T-cell (primary cell): Measurements from ENCODE around the gene GLRB. TPM values are rescaled to one million over a fixed set of nuclear protein-coding genes. Genes with fewer than 3 reads are reported as not detected.
A peak's percentile ranks its signal among the peaks of the same experiment; 100 is the strongest.

Source experiments
- ATAC-seq, 4 experiments: fragments of 200-7000 bp in 3 of 4; fragments of 150-1000 bp in 1 of 4; cut with Tn5 transposase; replicated peaks in 1 of 4; 1 replicate in 3 of 4; 2 replicates in 1 of 4; pipeline ENCODE4 v1.10.0; 2021; ENCODE audit warnings: moderate library complexity in 3 of 4, mild to moderate bottlenecking in 2 of 4, moderate number of reproducible peaks in 1 of 4
- CTCF ChIA-PET, 2 donors: fragments of 300-600 bp; sonication (Branson Sonifier 250); formaldehyde crosslinking; loops; one replicate each; lab custom pipeline; 2022; ENCODE audit warnings: antibody characterized with exemption in 2 of 2; lab: Charles Lee
- POLR2A ChIA-PET, 2 donors: fragments of 300-600 bp; sonication (Branson Sonifier 250); formaldehyde crosslinking; loops; one replicate each; lab custom pipeline; 2022; ENCODE audit warnings: antibody characterized with exemption in 2 of 2; lab: Charles Lee
- DNase-seq, 35 experiments: peaks; one replicate each; pipeline versions ENCODE4 v3.0.0 to v3.0.0-alpha.2; 2013 to 2023
- H3K27ac ChIP-seq: one replicate; pipeline ENCODE4 v1.5.1; 2013; ENCODE audit warnings: low read length
- H3K27me3 ChIP-seq, 2 experiments: replicated peaks in 1 of 2; 1 replicate in 1 of 2; 2 replicates in 1 of 2; pipeline versions ENCODE4 v1.6.1 to v1.7.0; 2013; ENCODE audit warnings: low read length in 1 of 2, mixed read lengths in 1 of 2; ENCODE audit not compliant: control insufficient read depth in 2 of 2, insufficient read depth in 2 of 2; ENCODE audit errors: extremely low read depth in 1 of 2
- H3K36me3 ChIP-seq, 2 donors: 1 replicate in 1 of 2; 2 replicates in 1 of 2; pipeline versions ENCODE4 v1.6.1 to v1.7.0; 2013; ENCODE audit warnings: low read length in 1 of 2; ENCODE audit not compliant: control insufficient read depth in 2 of 2, insufficient read depth in 1 of 2; ENCODE audit errors: extremely low read depth in 1 of 2
- H3K4me1 ChIP-seq, 2 experiments: 1 replicate in 1 of 2; 2 replicates in 1 of 2; pipeline versions ENCODE4 v1.6.1 to v1.7.0; 2013; ENCODE audit warnings: low read length in 2 of 2, mixed read lengths in 1 of 2; ENCODE audit not compliant: insufficient read depth in 2 of 2, control insufficient read depth in 1 of 2; ENCODE audit errors: extremely low read depth in 1 of 2
- H3K4me3 ChIP-seq, 2 donors: 1 replicate in 1 of 2; 2 replicates in 1 of 2; pipeline versions ENCODE4 v1.5.1 to v1.7.0; 2013; ENCODE audit warnings: mild to moderate bottlenecking in 2 of 2, low read length in 1 of 2, moderate library complexity in 1 of 2; ENCODE audit not compliant: control insufficient read depth in 1 of 2; ENCODE audit errors: extremely low read depth in 1 of 2
- H3K9me3 ChIP-seq: 2 replicates; pipeline ENCODE4 v1.7.0; 2013
- H3K27ac Mint-ChIP-seq, 2 donors: one replicate each; pipeline ENCODE4 v1.8.0; 2020 to 2021; ENCODE audit warnings: mild to moderate bottlenecking in 2 of 2, mixed read lengths in 2 of 2
- H3K27me3 Mint-ChIP-seq, 2 donors: one replicate each; pipeline ENCODE4 v1.8.0; 2021 to 2022; ENCODE audit warnings: mixed read lengths in 2 of 2
- H3K36me3 Mint-ChIP-seq: one replicate; pipeline ENCODE4 v1.8.0; 2021; ENCODE audit warnings: mixed read lengths
- H3K4me1 Mint-ChIP-seq, 3 donors: one replicate each; pipeline ENCODE4 v1.8.0; 2020 to 2022; ENCODE audit warnings: mixed read lengths in 3 of 3, mild to moderate bottlenecking in 1 of 3
- H3K4me3 Mint-ChIP-seq, 3 donors: one replicate each; pipeline ENCODE4 v1.8.0; 2020 to 2022; ENCODE audit warnings: mild to moderate bottlenecking in 3 of 3, mixed read lengths in 3 of 3, moderate library complexity in 3 of 3
- H3K9me3 Mint-ChIP-seq, 3 donors: one replicate each; pipeline ENCODE4 v1.8.0; 2020 to 2022; ENCODE audit warnings: mixed read lengths in 3 of 3
- WGBS: methylation state at CpG from one replicate; pipeline ENCODE4 v1.1.5; 2013; ENCODE audit warnings: missing lambda C conversion rate; ENCODE audit not compliant: insufficient coverage; 5-methylcytosine and 5-hydroxymethylcytosine counted together
- total RNA-seq, 35 experiments: library from RNA in 6 of 35; stranded (reverse) in 6 of 35; fragments of 120-200 nt in 1 of 35; gene quantifications; one replicate each; pipeline versions ENCODE4 v1.2.1 to v1.2.4 and lab custom pipeline; 2013 to 2026

The GLRB gene
- total RNA-seq, 5 donors from 2014 or later (not counting 1 experiment from before 2014, with no cell fraction given) = not detected

DNA sequence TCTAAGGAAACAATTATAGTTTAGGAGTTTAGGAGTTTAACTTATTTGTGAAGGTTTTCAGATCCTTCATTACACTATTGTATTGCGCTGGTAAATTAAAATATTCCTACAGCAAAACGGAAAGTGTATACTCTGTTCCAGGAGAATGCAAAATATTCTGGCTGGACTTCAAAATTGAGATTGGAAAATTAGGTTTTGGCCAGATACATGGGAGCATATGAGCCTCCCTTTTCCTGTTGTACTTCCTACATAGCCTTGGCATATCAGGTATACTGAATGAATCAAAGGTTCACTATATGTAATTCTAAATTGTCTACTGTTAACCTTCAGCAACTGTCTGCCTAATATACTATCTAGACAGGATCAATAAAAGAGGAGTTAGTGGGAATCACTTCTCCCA, 119.4 kb downstream of the GLRB start:
- no CpG with 5 or more reads among the region's 2 CpGs for WGBS
- no peaks in the 10 kb centered on the region for H3K9me3 ChIP-seq
- no peaks in the 10 kb centered on the region for H3K36me3 ChIP-seq
- no peak overlapping the region for H3K4me3 Mint-ChIP-seq
- H3K36me3 Mint-ChIP-seq = no peaks in the 10 kb centered on the region
- no peak for ATAC-seq
- no peaks in the 10 kb centered on the region for H3K4me1 Mint-ChIP-seq
- H3K4me1 ChIP-seq = no peaks in the 10 kb centered on the region
- ChIA-PET POLR2A (no interaction called here), CTCF (no interaction called here)
- H3K4me3 ChIP-seq = no peak overlapping the region
- DNase-seq = no peak
- no peaks in the 10 kb centered on the region for H3K27me3 ChIP-seq
- peaks cover 0 to 1% of the 10 kb centered on the region in 2 donors for H3K27me3 Mint-ChIP-seq
- no peak overlapping the region for H3K27ac Mint-ChIP-seq
- H3K27ac ChIP-seq = no peak overlapping the region
- H3K9me3 Mint-ChIP-seq = peaks cover 0 to 3% (median 2%) of the 10 kb centered on the region in 3 donors

DNA sequence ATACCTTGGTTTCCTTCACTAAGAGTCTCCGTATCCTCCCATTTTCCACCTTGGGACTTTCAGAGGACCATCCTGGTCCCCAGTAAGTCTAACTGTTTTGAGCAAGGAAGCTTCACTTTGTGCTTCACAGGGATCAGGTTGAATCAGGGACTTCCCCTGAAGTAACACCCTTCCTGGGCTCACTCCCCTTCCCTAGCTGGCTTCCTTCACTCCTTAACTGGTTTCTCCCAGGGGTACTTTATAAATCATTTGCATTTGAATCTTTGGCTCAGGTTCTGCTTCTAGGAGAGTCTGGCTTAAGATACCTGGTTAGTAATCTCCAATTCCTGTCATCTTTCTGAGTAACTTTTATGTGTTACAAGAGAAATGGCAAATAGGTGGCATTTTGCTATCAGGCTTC, 120.1 kb downstream of the GLRB start:
- Mint-ChIP-seq H3K4me1 (no peaks in the 10 kb centered on the region), H3K27me3 (peaks cover 0 to 1% of the 10 kb centered on the region in 2 donors), H3K27ac (no peak overlapping the region), H3K4me3 (no peak overlapping the region), H3K9me3 (no peaks in the 10 kb centered on the region), H3K36me3 (no peaks in the 10 kb centered on the region)
- ChIA-PET CTCF (no interaction called here), POLR2A (no interaction called here)
- Histone ChIP-seq H3K4me1 (no peaks in the 10 kb centered on the region), H3K27ac (no peak overlapping the region), H3K36me3 (no peaks in the 10 kb centered on the region), H3K9me3 (no peaks in the 10 kb centered on the region), H3K27me3 (no peaks in the 10 kb centered on the region), H3K4me3 (no peak overlapping the region)
- no peak for ATAC-seq
- DNase-seq = no peak
- WGBS = 100% methylated on average over 1 of the region's 1 CpG

- CTCF ChIA-PET = interaction anchor here in 1 of 2 donors (0.6 kb wide), 1 partner anchor 1249 kb away, joined by 6 read pairs; no protein-coding TSS in a partner anchor
- H3K27ac ChIP-seq = no peak overlapping the region
- POLR2A ChIA-PET = no interaction called here
- H3K27me3 Mint-ChIP-seq = no peaks in the 10 kb centered on the region
- no peaks in the 10 kb centered on the region for H3K36me3 ChIP-seq
- no peaks in the 10 kb centered on the region for H3K36me3 Mint-ChIP-seq
- H3K4me3 Mint-ChIP-seq = no peak overlapping the region
- no peak overlapping the region for H3K4me3 ChIP-seq
- no peak overlapping the region for H3K27ac Mint-ChIP-seq
- no peaks in the 10 kb centered on the region for H3K4me1 Mint-ChIP-seq
- 80% methylated on average over 14 of the region's 17 CpGs for WGBS
- H3K27me3 ChIP-seq = no peaks in the 10 kb centered on the region
- no peaks in the 10 kb centered on the region for H3K9me3 ChIP-seq
- ATAC-seq (no peak), DNase-seq (peak in 2 of 35 experiments; percentile 5 to 16)
- H3K9me3 Mint-ChIP-seq = peaks cover 4 to 8% (median 6%) of the 10 kb centered on the region in 3 donors
- H3K4me1 ChIP-seq = no peaks in the 10 kb centered on the region
Observed at GRCh38 chr4:157204634-157205244, 128.8 kb downstream of the GLRB start.

- Histone ChIP-seq H3K4me3 (no peak overlapping the region), H3K9me3 (no peaks in the 10 kb centered on the region), H3K27me3 (peaks cover 15 to 19% of the 10 kb centered on the region in 2 experiments), H3K36me3 (no peaks in the 10 kb centered on the region), H3K27ac (no peak overlapping the region), H3K4me1 (no peaks in the 10 kb centered on the region)
- Mint-ChIP-seq H3K4me3 (no peak overlapping the region), H3K9me3 (peaks cover 6 to 22% (median 8%) of the 10 kb centered on the region in 3 donors), H3K27ac (no peak overlapping the region), H3K27me3 (peaks cover 20 to 26% of the 10 kb centered on the region in 2 donors), H3K36me3 (peaks cover 3% of the 10 kb centered on the region), H3K4me1 (peaks cover 0 to 1% (median 0%) of the 10 kb centered on the region in 3 donors)
- no peak for DNase-seq
- ChIA-PET POLR2A (no interaction called here), CTCF (no interaction called here)
- ATAC-seq = no peak
- no CpG with 5 or more reads among the region's 3 CpGs for WGBS
Observed at GRCh38 chr4:157217708-157218107, 141.8 kb downstream of the GLRB start.

DNA sequence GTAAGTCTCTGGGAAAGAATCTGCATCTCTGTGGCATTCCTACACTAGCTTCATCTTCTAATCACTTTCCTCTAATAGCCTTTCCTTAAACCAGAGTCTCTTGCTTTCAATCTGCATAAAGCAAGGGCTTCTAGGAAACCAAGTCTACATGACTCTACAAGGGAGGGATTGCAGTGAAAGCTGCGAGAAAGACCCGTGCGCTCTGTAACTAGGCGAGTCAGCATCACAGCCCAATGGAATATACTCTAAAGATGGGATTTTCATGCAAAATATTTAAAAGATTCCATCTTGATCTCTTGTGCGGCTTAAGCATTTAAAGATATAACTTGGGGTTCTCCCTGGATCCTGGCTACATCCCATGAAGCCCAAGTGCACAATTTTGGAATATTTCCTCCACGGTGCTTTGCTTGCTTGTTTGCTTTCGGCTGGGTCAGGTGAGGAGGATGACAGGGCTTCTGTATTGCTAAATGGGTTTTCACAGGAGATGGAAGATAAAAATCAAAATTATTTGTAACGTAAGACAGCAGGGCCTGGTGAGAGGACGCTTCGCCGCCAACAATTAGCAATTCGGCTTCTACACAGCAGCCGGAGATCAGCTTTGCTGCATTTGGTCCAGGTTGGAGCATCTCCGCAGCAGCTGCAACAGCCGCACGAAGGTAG, 143.9 kb downstream of the GLRB start:
- no peaks in the 10 kb centered on the region for H3K9me3 ChIP-seq
- H3K9me3 Mint-ChIP-seq = peaks cover 4 to 13% (median 6%) of the 10 kb centered on the region in 3 donors
- DNase-seq (no peak), ATAC-seq (no peak)
- H3K27me3 ChIP-seq = peaks cover 13 to 21% of the 10 kb centered on the region in 2 experiments
- peaks cover 26 to 32% of the 10 kb centered on the region in 2 donors for H3K27me3 Mint-ChIP-seq
- peaks cover 3% of the 10 kb centered on the region for H3K36me3 Mint-ChIP-seq
- H3K27ac ChIP-seq = no peak overlapping the region
- CTCF ChIA-PET = no interaction called here
- no peak overlapping the region for H3K27ac Mint-ChIP-seq
- no peaks in the 10 kb centered on the region for H3K36me3 ChIP-seq
- no peak overlapping the region for H3K4me3 Mint-ChIP-seq
- 23% methylated on average over 12 of the region's 16 CpGs for WGBS
- POLR2A ChIA-PET = no interaction called here
- H3K4me1 Mint-ChIP-seq = peaks cover 0 to 1% (median 0%) of the 10 kb centered on the region in 3 donors
- H3K4me1 ChIP-seq = no peaks in the 10 kb centered on the region
- H3K4me3 ChIP-seq = no peak overlapping the region

DNA sequence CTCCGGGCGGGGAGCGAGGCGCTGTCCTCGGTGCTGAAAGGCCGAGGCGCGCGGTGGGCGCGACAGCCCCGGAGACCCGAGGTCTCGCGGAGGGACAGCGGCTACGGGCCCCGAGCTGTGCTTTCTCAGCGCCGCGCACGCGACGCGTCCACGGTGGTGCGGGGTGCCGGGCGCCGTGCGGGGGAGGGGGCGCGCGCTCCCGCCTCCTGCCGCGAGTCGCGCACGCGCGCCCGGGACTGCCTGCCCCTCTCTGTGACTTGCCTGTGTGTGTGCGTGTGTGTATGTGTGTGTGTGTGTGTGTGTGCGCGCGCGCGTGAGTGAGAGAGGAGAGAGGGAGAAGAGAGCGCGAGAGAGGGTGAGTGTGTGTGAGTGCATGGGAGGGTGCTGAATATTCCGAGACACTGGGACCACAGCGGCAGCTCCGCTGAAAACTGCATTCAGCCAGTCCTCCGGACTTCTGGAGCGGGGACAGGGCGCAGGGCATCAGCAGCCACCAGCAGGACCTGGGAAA, 144.5 kb downstream of the GLRB start, which contains the start of gene GRIA2:
Gene GRIA2, plus strand, starts transcription at position 358 of the 511 bp plus-strand sequence. CDS start 315 bp downstream, outside the sequence.
- H3K27me3 Mint-ChIP-seq = peaks cover 26 to 32% of the 10 kb centered on the region in 2 donors
- no peak within 1 kb of the TSS for H3K4me3 Mint-ChIP-seq
- H3K36me3 Mint-ChIP-seq = peaks cover 3% of the 10 kb centered on the region
- WGBS = 8% methylated on average over 51 of the region's 57 CpGs
- ATAC-seq (no peak), DNase-seq (no peak)
- H3K9me3 Mint-ChIP-seq = peaks cover 4 to 13% (median 6%) of the 10 kb centered on the region in 3 donors
- Histone ChIP-seq H3K4me3 (no peak within 1 kb of the TSS), H3K36me3 (no peaks in the 10 kb centered on the region), H3K9me3 (no peaks in the 10 kb centered on the region), H3K27me3 (peaks cover 12 to 21% of the 10 kb centered on the region in 2 experiments), H3K27ac (no peak within 1 kb of the TSS), H3K4me1 (no peaks in the 10 kb centered on the region)
- H3K27ac Mint-ChIP-seq = no peak within 1 kb of the TSS
- H3K4me1 Mint-ChIP-seq = peaks cover 0 to 1% (median 0%) of the 10 kb centered on the region in 3 donors
- ChIA-PET CTCF (no interaction called here), POLR2A (no interaction called here)
